GM15510 (cell line): Measurements from ENCODE around the gene STC2.

Source experiments
- POLR2A ChIP-seq: IDR thresholded peaks from 3 replicates; pipeline ENCODE4 v1.6.1; 2011; ENCODE audit warnings: borderline replicate concordance; ENCODE audit not compliant: insufficient read length; ENCODE audit errors: extremely low read depth

The STC2 gene

DNA sequence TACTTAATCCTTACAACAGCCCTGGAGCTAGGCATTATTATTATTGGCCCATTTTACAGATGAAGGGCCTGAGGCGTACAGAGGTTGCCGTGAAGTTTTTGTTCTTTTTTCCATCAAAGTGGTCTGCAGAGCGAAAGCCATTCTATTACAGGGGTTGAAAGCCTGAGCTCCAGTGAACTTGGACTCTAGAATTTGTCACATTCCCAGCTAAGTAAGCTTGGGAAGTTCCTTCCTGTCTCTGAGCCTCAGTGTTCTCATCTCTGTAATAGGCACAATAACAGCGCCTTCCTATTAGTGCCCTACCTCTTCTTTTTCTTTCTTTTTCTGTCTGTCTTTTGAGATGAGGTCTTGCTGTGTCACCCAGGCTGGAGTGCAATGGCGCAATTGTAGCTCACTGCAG, 49.0 kb downstream of the STC2 start:
- no peak for TF ChIP-seq POLR2A

DNA sequence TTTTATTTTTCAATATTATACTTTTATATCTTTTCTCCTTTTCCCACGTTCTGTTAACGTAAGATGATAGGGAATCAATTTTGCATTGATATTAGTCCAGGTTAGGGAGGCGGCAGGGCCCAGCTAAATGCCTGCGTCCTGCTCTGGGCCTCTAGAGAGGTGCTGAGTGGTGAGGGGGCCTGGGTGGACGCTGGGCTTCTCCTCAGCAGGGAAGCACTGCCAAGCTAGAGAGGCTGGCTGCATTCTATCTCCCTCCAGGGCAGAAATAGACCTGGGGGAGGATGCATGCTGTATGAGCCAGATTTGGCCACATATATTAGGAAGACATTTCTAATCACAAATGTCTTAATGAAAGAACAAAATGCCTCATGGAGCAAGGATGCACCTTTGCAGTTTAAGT, 49.6 kb downstream of the STC2 start:
- no peak for TF ChIP-seq POLR2A

DNA sequence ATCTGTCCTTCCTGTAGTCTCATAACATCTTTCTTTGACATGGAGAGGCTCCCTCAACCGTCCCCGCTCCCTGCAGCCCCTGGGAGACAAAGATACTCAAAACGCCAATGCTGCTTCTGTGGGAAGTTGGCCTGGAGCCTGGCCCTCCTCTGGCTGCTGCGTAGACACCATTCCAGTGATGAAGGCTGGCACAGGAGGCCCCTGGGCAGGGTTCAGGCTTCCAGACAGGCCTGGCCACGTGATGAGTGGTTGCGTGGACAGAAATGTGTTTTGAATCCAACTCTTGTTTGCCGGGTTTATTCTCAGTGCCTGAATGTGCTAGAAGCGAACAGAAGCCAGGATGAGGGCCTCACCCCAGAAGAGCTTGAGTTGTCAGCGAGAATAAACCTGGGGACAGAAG, 50.0 kb downstream of the STC2 start:
- TF ChIP-seq POLR2A, result no peak

DNA sequence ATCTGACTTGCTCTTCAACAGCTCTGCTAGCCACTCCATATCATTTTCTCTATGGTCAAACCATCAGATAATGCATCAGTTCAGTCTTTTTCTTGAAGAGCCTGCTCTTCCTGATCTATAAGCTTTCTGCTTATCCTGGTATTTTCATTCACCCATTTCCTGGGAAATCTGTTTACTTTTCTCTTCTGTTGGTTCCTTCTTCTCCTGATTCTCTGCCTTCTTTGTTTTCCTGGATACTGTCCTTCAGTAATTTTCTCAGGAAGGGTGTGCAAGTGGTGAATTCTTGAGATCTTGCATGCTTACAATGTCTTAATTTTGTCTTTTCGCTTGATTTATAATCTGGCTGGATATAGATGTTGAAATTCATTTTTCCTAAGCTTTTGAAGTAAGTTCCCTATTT, 53.4 kb downstream of the STC2 start:
- TF ChIP-seq POLR2A, result no peak

DNA sequence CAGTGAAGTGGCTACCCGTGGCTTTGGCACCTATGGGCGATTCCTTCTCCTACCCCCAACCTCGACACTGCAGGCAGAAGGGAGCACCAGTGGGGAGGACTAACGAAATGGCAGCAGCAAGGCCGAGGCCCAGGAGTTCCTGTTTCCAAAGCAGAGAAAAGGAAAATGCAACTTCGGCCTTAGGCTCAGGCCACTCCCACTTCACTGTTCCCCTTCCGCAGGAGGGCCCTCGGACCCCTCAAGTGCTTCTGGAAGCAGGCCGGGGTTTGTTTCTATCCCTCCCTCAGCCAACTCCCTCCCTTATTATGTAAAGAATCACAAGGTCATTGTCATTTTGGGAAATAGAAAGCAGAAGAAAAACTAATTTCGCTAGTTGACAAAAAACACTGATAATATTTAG, 56.8 kb downstream of the STC2 start:
- TF ChIP-seq POLR2A, result no peak

DNA sequence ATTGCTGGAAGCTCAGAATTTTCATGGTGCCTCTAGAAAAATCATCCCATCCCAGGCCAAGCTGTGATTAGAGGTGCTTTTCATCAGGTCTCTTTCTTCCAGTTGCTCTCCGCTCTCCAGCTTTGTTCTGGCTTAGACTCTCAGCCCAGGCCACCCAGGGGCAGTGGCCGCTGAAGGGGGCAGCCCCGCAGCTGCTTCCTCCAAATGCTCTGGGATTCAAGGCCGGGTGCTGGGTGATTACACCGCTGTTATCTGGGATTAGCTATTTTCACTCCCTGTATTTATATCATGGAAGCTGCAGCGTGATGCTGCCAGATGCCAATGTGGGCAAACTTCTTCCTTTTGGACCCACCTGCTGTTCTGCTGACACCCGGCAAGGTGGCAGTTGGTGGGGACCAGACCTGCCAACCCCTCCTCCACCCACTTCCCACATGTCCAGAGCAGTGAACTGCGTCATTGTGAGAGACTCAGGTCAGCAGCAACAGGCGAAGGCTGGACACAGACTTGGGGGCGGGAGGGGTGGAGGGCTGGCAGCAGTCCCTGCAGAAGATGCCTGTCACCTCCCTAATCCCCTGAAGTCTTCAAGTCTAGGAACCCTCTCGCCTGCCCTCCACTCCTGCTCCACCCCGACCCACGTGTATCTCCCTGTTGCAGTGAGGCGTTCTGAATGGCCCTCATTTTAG, 59.3 kb downstream of the STC2 start:
- TF ChIP-seq POLR2A, result no peak

DNA sequence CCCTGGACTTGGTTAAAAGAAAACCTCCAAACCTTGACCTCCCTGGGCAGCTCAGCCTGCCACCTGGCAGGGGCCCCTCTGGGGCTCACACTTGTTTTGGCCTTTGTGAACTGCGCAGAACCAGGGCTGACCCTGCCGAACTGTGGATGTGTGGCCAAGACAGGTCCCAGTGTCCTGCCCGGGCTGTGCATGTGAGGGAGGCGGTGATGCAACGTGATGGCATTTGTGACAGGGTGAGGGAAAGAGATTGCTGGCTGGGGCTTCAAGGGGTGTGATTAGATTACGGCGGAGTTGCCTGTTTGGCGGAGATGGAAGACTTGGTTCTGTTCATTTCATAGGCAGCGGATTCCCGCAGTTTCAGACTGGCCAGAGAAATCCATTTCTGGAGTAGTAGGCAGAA, 62.8 kb downstream of the STC2 start:
- TF ChIP-seq POLR2A, result no peak
